GM12878 (cell line): ENCODE results near the gene ZNF189. TPM values are rescaled to one million over a fixed set of nuclear protein-coding genes. Genes with fewer than 3 reads are reported as not detected.

ENCODE experiments used
- ATAC-seq: fragments of 200-7000 bp; cut with Tn5 transposase; 3 replicates; pipeline ENCODE4 v1.9.1; 2020; ENCODE audit warnings: mild to moderate bottlenecking, moderate library complexity
- BruUV-seq: library from RNA; stranded (reverse); fragments of 400-500 nt; replicated peaks from 2 replicates; lab custom pipeline; 2021; lab: Mats Ljungman, UMichigan
- CTCF ChIA-PET: fragments of 300-600 bp; sonication (Branson Sonifier 250); formaldehyde crosslinking; extraction: SDS; loops from one replicate; lab custom pipeline; 2021; ENCODE audit warnings: inconsistent platforms; lab: Yijun Ruan, JAX
- POLR2A ChIA-PET: fragments of 350-600 bp; formaldehyde crosslinking; extraction: SDS; loops from one replicate; lab custom pipeline; 2021; ENCODE audit warnings: inconsistent platforms; lab: Charles Lee
- RAD21 ChIA-PET: fragments of 300-600 bp; sonication (Branson Sonifier 250); formaldehyde crosslinking; loops from one replicate; lab custom pipeline; 2023; ENCODE audit warnings: antibody characterized with exemption; ENCODE audit not compliant: unreplicated experiment; lab: Charles Lee
- SMC1A ChIA-PET: fragments of 300-600 bp; sonication (Branson Sonifier 250); formaldehyde crosslinking; loops from one replicate; lab custom pipeline; 2023; ENCODE audit not compliant: unreplicated experiment, uncharacterized antibody; lab: Charles Lee
- DNase-seq: peaks from one replicate; pipeline ENCODE4 v3.0.0-alpha.2; 2011; ENCODE audit warnings: low read depth, low spot score
- FAIRE-seq: peaks from 3 replicates; lab custom pipeline; 2011; peaks lifted over from hg19 to GRCh38; lab: Jason Lieb, UNC
- H2AFZ ChIP-seq: 2 replicates; pipeline ENCODE4 v1.6.0; 2011; ENCODE audit warnings: low read depth, low read length, control low read depth; ENCODE audit not compliant: control insufficient read depth
- H3K27ac ChIP-seq: 2 replicates; pipeline ENCODE4 v1.5.1; 2011; ENCODE audit warnings: control low read depth; ENCODE audit not compliant: control insufficient read depth, insufficient read depth
- H3K27me3 ChIP-seq, 2 experiments: replicated peaks in 1 of 2; 2 replicates each; pipeline versions ENCODE4 v1.6.0 to v1.6.1; 2011; ENCODE audit warnings: low read length in 1 of 2; ENCODE audit not compliant: control insufficient read depth in 2 of 2, insufficient read depth in 2 of 2
- H3K36me3 ChIP-seq, 2 experiments: 2 replicates each; pipeline ENCODE4 v1.5.1; 2011; ENCODE audit warnings: low read length in 1 of 2; ENCODE audit not compliant: control insufficient read depth in 2 of 2, insufficient read depth in 2 of 2
- H3K4me1 ChIP-seq: 2 replicates; pipeline ENCODE4 v1.6.1; 2011; ENCODE audit warnings: mild to moderate bottlenecking, low read length, moderate library complexity, mixed read lengths; ENCODE audit not compliant: control insufficient read depth, insufficient read depth
- H3K4me2 ChIP-seq: 2 replicates; pipeline ENCODE4 v1.6.0; 2011; ENCODE audit warnings: control low read depth; ENCODE audit not compliant: control insufficient read depth, insufficient read depth
- H3K4me3 ChIP-seq: fragments of 200-600 bp; sonication (generic); 2 replicates; pipeline ENCODE4 v1.5.1; 2016
- H3K79me2 ChIP-seq: 2 replicates; pipeline ENCODE4 v1.6.0; 2011; ENCODE audit warnings: low read length; ENCODE audit not compliant: control insufficient read depth, insufficient read depth
- H3K9ac ChIP-seq: 2 replicates; pipeline ENCODE4 v1.8.0; 2011; ENCODE audit warnings: low read length, control low read depth, mixed read lengths; ENCODE audit not compliant: control insufficient read depth, insufficient read depth
- H3K9me3 ChIP-seq: replicated peaks from 3 replicates; pipeline ENCODE4 v1.5.1; 2011; ENCODE audit warnings: mild to moderate bottlenecking, low read length; ENCODE audit not compliant: control insufficient read depth, insufficient read depth
- H4K20me1 ChIP-seq: 2 replicates; pipeline ENCODE4 v1.6.0; 2011; ENCODE audit not compliant: control insufficient read depth, insufficient read depth
- CBFB ChIP-seq: IDR thresholded peaks from 2 replicates; pipeline ENCODE4 v1.6.1; 2016; ENCODE audit warnings: antibody characterized with exemption, low read depth
- CBX5 ChIP-seq: sonication (generic); IDR thresholded peaks from 2 replicates; pipeline ENCODE4 v1.6.1; 2016; ENCODE audit warnings: low read depth, moderate library complexity, mild to moderate bottlenecking, inconsistent platforms
- DPF2 ChIP-seq: fragments of 450-650 bp; IDR thresholded peaks from 2 replicates; pipeline ENCODE4 v1.6.1; 2017; ENCODE audit warnings: mild to moderate bottlenecking
- E4F1 ChIP-seq: fragments of 450-650 bp; IDR thresholded peaks from 2 replicates; pipeline ENCODE4 v1.6.1; 2018; ENCODE audit warnings: borderline replicate concordance, mild to moderate bottlenecking; ENCODE audit not compliant: partially characterized antibody
- GABPA ChIP-seq: IDR thresholded peaks from 2 replicates; pipeline ENCODE4 v1.6.1; 2014; ENCODE audit warnings: antibody characterized with exemption, low read depth, mild to moderate bottlenecking, inconsistent platforms
- HCFC1 ChIP-seq: fragments of 150-350 bp; IDR thresholded peaks from 2 replicates; pipeline ENCODE4 v1.6.1; 2014; ENCODE audit warnings: low read length
- PML ChIP-seq: IDR thresholded peaks from 2 replicates; pipeline ENCODE4 v1.6.1; 2012; ENCODE audit warnings: low read length, inconsistent platforms
- PRDM15 ChIP-seq: fragments of 450-650 bp; formaldehyde crosslinking; IDR thresholded peaks from 2 replicates; pipeline ENCODE4 v1.4.0; 2020; ENCODE audit warnings: mild to moderate bottlenecking, moderate library complexity
- RAD21 ChIP-seq: IDR thresholded peaks from 2 replicates; pipeline ENCODE4 v1.6.1; 2011; ENCODE audit warnings: mild to moderate bottlenecking, low read depth, low read length, moderate library complexity; ENCODE audit not compliant: insufficient read depth
- REST ChIP-seq: IDR thresholded peaks from 2 replicates; pipeline ENCODE4 v1.6.1; 2012; ENCODE audit warnings: mild to moderate bottlenecking, low read depth, low read length
- SPI1 ChIP-seq: IDR thresholded peaks from 2 replicates; pipeline ENCODE4 v1.6.1; 2011; ENCODE audit warnings: low read depth, mild to moderate bottlenecking, low read length, moderate library complexity, borderline replicate concordance; ENCODE audit not compliant: insufficient read depth
- WGBS: methylation state at CpG from one replicate; pipeline ENCODE4 v1.1.6; 2016; ENCODE audit warnings: low lambda C conversion rate; ENCODE audit not compliant: insufficient replicate concordance, insufficient coverage; ENCODE audit errors: missing lambda C conversion rate; 5-methylcytosine and 5-hydroxymethylcytosine counted together
- in situ Hi-C: fragments of 300-500 bp; cut with MboI; formaldehyde crosslinking; loops from 9 replicates; pipeline ENCODE4 v1.14.3; 2018; ENCODE audit warnings: mixed read lengths
- intact Hi-C: fragments of 100-400 bp; cut with micrococcal nuclease; formaldehyde crosslinking; loops from one replicate; pipeline ENCODE4 v1.14.2; 2022; ENCODE audit not compliant: unreplicated experiment
- polyA plus RNA-seq, 11 experiments: library from polyadenylated mRNA; depleted of rRNA in 4 of 11; unstranded in 6 of 11; stranded (reverse) in 5 of 11; fragments of >200 nt; fragmentation: Nextera tagmentation in 4 of 11; fragmentation: Illumina TruSeq in 1 of 11; extraction: Ambion mirVana in 4 of 11; extraction: Trizol in 1 of 11; gene quantifications; 1 replicate in 1 of 11; 2 replicates in 10 of 11; pipeline versions ENCODE4 v1.2.1 to v1.2.3, GENCODE V29; 2011 to 2016; ENCODE audit warnings: inconsistent platforms in 2 of 11, missing spikeins in 2 of 11, low read depth in 1 of 11
- total RNA-seq, 4 experiments: library from RNA; depleted of rRNA in 3 of 4; stranded (reverse); fragments of >200 nt in 3 of 4; fragmentation: Illumina TruSeq in 1 of 4; extraction: Trizol in 1 of 4; gene quantifications; 2 replicates each; pipeline versions ENCODE4 v1.2.1 to v1.2.3, GENCODE V29; 2013 to 2021

ZNF189 gene
- total and polyA plus RNA-seq, 10 of the 15 experiments (the other 5 are each of a cell fraction or from before 2014, with no cell fraction given), result 3.1 to 12.3 (median 7.4) TPM

GRCh38 chr9:101352892-101353463 lies 45.7 kb upstream of the ZNF189 start:
- ATAC-seq (no peak), FAIRE-seq (no peak), DNase-seq (no peak)
- no peak overlapping the region for H2AFZ ChIP-seq
- in situ Hi-C loops (no loop called here), intact Hi-C loops (no loop called here)
- no peaks in the 10 kb centered on the region for H3K9me3 ChIP-seq
- RAD21 ChIA-PET, result interaction anchor here (0.7 kb wide), 1 partner anchor 14 kb away, joined by 3 read pairs; no protein-coding TSS in a partner anchor
- H3K4me2 ChIP-seq, result no peak overlapping the region
- H3K36me3 ChIP-seq, result no peaks in the 10 kb centered on the region
- H3K9ac ChIP-seq, result no peak overlapping the region
- H4K20me1 ChIP-seq, result no peaks in the 10 kb centered on the region
- POLR2A ChIA-PET, result no interaction called here
- H3K79me2 ChIP-seq, result no peaks in the 10 kb centered on the region
- H3K27me3 ChIP-seq, result no peaks in the 10 kb centered on the region; a peak in 1 of 4 replicates
- SMC1A ChIA-PET, result no interaction called here
- no TSS peak for BruUV-seq
- no peaks in the 10 kb centered on the region for H3K4me1 ChIP-seq
- no peak overlapping the region for H3K4me3 ChIP-seq
- H3K27ac ChIP-seq, result no peak overlapping the region
- WGBS, result 12% methylated on average over 6 of the region's 6 CpGs
- CTCF ChIA-PET, result interaction anchor here (0.6 kb wide), 1 partner anchor 11 kb away, joined by 3 read pairs; no protein-coding TSS in a partner anchor
- TF ChIP-seq SPI1 (no peak), REST (no peak), E4F1 (no peak), CBFB (no peak), DPF2 (no peak), CBX5 (no peak), HCFC1 (no peak), RAD21 (no peak), PML (no peak), GABPA (no peak), PRDM15 (CRISPR knock-in tag) (no peak)
